Fibroblast of skin of right quadriceps (primary cell): ENCODE results near the gene NIF3L1.

ENCODE experiments used
- DNase-seq: peaks from one replicate; pipeline ENCODE4 v3.0.0-alpha.2; 2013

Gene NIF3L1, protein sequence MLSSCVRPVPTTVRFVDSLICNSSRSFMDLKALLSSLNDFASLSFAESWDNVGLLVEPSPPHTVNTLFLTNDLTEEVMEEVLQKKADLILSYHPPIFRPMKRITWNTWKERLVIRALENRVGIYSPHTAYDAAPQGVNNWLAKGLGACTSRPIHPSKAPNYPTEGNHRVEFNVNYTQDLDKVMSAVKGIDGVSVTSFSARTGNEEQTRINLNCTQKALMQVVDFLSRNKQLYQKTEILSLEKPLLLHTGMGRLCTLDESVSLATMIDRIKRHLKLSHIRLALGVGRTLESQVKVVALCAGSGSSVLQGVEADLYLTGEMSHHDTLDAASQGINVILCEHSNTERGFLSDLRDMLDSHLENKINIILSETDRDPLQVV

DNA sequence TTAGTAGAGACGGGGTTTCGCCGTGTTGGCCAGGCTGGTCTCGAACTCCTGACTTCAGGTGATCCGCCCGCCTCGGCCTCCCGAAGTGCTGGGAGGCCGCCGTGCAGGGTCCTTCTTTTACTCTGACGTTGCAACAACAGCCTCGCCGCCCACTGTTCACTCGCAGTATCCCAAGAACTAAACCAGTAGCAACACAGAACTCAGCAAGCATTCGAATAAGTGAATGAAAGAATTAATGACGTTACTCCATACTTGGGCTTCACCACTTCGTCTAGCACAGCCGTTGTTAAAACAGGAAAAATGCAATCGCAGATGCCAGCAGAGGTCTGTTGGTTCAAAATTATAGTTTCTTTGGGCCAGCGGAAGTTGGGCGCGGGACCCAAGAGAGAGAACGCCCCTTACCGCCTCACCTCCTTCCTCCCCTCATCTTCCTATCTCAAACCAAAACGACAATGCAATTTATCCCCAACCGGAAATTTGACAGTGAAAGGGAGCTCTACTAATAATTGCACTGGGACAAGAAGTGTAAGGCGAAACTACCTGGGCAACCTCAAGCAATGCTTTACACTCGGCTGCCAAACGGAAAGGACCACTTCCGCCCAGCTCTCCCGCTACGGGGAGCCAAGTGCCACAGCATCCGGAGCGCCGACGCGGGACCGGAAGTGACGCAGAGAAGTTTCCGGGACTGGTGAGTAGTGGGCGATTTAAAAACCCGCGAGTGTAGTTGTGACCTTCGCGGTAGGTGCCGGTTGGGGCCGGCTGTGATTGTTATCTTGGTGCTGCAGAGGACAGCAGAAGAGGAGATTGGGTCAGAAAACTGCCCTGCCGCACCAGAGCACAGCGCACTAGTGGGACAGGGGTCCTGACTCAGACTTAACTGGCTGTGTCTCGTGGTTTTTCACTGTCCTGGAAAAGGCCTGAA lies at the start of gene NIF3L1, which contains the start of gene PPIL3:
NIF3L1 (plus strand) TSS at position 668 of the 922 bp plus-strand sequence. CDS start 2,573 bp downstream, outside the sequence.
PPIL3 (minus strand) TSS at position 374 of the 922 bp plus-strand sequence. CDS start 1,462 bp downstream, outside the sequence.
- DNase-seq, result peak; percentile 99

DNA sequence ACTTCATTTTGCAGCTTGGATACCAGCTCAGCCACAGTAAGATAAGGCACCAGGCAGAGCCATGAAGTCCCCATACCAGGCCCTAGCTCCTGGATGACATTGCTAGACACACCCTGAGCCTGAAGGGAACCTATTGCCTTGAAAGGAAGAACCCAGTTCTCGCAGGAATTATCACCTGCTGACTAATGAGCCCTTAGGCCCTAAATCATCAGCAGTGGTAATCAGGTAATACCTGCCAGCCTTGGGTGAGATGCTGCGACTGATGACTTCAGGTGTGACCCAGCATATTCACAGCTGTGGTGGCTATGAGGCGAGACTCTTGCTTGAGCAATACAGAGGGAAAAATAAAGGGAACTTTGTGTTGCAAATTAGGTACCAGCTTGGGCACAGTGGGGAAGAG lies 49.7 kb upstream of the NIF3L1 start:
- no peak for DNase-seq

DNA sequence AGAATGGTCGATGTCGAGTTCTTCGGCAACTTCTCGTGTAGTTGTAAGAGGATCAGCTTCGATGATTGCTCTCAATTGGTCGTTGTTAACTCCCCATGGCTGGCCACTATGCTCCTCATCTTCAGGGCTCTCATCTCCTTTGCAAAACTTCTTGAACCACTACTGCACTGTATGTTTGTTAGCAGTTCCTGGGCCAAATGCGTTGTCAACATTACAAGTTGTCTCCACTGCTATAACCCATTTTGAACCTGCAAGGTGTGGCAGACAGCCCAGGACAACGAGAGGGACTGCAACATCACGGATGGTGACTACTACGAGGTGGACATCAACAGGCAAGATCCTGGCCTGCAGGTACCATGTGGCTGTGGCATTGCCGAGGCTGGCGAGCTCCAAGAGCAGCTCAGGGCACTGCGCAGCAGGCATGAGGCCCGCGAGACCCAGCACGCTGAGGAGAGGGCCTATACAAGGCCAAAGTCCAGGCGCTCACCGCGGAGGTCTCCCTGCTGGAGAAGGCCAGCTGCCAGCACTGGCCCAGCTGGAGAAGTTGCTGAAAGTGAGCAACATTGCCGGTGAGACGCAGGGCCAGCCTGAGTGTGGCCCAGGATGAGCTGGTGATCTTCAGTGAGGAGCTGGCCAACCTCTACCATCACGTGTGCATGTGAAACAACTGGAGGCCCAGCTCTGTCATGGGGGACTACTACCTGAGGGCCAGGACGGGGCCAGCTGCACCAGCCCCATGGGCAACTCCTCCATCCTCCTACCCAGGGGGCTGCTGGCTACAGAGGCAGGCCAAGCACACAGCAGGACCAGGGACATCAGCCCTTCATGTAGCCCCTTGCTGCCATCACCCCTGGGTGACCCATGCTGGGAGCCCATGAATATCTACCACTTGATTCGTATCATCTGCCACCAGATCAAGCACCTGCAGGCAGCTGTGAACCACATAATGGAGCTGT lies 44.9 kb upstream of the NIF3L1 start:
- no peak for DNase-seq

DNA sequence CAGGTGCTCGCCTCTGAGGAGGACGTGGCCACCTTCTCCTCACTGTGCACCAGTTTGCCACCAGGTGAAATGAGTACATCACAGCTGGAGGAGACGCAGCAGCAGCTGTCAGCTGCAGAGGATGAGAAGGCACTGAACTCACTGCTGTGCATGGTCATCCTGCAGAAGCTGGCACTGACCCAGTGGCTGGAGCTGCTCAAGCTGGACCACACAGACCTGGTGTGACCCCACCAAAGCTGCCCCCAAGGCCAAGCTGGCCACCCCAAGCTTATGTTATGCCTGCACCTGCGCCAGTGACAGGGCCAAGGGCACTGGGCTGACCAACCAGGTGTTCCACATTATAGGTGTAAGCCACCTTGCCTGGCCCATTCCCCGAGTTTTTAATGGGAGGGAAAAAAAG lies 44.0 kb upstream of the NIF3L1 start:
- no peak for DNase-seq

DNA sequence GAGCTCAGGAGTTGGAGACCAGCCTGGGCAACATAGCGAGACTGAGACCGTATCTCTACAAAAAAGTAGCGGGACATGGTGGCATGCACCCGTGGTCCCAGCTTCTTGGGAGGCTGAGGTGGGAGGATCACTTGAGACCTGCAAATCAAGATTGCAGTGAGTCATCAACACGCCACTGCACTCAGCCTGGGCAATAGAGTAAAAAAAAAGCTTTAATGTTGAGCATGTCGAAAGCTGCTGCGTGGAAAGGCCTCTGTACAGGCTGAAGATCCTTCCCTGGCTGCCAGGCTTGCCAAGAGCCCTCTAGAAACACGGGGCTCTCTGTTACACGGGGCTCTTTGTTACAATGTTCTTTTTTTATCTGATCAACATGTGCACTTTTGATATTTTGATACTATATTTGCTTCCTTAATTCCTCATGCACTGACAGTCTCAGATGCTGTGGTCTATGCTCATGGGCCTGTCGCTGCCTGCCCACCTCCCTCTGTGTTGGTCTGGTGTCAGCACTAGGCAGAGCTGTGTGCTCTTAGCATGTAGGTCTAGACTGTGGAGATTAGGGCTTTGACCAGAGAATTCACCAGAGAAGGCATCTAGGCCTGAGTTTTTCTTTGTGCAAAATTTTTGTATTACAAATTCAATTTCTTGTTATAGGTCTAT lies 43.4 kb upstream of the NIF3L1 start:
- no peak for DNase-seq

GRCh38 chr2:200847269-200847668 lies 41.9 kb upstream of the NIF3L1 start:
- DNase-seq, result no peak

GRCh38 chr2:200847939-200848338 lies 41.2 kb upstream of the NIF3L1 start:
- DNase-seq, result no peak

- DNase-seq, result no peak
These were observed 38.5 kb upstream of the NIF3L1 start for GRCh38 chr2:200850512-200851256.

GRCh38 chr2:200851398-200852248 lies 37.5 kb upstream of the NIF3L1 start:
- DNase-seq, result no peak

DNA sequence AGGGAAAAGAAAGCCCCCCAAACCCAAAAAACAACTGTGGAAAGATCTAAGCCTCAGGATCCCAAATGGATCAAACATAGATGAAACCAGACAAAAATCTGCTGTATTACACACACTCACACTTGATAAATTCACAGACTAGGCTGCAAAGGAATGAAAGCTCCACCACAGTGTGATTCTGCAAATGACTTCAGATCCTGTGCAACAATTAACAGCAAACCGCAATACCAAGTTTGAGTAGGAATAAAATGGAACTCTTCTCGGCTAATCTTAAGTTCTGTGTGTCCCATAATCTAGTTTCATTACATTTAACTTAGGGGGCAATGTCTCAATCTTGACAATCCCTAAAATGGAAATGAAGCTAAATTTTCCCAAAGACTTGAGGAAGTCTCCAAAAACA lies 36.6 kb upstream of the NIF3L1 start:
- no peak for DNase-seq

DNA sequence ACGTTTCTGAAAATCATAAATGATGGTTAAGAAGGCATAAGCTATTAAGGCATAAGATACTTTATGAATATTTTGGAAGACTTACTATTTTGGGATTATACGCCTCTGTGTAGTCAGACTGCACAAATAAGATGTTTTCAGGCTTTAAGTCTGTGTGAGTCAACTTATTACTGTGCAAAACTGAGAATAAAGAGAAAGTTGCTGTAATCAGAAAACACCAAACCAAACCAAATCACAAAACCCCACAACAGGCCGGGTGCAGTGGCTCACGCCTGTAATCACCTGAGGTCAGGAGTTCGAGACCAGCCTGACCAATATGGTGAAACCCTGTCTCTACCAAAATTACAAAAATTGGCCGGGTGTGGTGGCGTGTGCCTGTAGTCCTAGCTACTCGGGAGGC lies 32.4 kb upstream of the NIF3L1 start:
- no peak for DNase-seq

DNA sequence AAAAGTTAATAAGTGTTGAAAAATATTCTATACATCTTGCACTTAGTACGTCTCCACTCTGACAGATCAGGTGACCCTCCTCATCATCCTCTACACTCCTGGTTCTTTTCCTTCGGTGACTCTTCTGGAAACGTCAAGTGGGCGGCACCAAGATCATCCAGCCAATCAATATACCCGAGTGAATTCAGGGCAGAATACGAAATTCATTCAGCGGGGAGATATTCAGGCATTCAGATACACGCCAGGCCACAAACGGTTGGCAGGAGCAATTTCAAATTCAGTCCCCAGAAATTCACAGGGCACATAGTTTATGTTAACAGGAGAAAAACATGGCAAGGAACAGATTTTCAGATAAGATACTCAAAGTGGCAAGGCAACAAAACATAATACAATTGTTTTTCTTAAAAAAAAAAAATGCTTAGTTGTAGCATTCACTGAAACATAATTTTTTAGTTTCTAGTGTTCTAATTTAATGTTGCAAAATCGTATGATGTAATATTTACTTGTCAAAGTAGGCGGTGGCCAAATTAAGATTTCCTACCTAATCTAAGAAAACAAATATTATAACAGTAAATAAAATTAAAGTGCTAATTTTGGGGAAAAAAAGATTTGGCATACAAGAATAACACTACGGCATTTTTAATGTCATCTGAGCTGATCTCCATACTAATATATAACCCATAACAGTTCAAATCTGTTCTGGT lies 28.9 kb upstream of the NIF3L1 start:
- peak; percentile 12 for DNase-seq

DNA sequence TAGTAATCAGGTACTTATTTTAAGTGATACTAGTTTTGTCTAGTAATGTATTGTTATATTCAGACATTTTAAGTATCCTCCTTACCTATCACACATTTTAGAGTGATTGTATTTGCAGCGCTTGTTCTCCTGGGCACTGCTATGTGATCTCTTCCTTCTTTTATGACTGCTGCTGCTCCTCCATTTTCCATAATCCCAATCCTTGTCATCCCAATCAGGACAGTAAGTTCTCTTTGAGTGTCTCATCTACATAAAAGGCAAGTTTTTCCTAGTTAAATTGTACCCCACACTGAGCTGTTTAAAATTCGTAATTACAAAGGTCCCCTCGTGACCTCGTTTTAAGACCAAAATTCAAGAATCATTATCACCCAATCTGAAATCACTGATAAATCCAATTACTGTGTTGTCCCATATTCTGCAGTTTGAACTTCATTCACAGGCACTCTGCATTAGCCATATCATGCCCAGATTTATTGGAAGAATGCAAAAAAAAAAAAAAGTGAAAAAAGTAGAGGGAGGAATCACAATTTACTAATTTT lies 27.5 kb upstream of the NIF3L1 start:
- DNase-seq, result no peak

GRCh38 chr2:200862532-200863000 lies 26.6 kb upstream of the NIF3L1 start:
- peak; percentile 64 for DNase-seq

GRCh38 chr2:200863782-200864175 lies 25.4 kb upstream of the NIF3L1 start:
- no peak for DNase-seq

GRCh38 chr2:200864176-200865034 lies 24.8 kb upstream of the NIF3L1 start, which contains the start of gene CLK1:
TSS of gene CLK1 (minus strand) at chr2:200864658. CDS start at chr2:200861862, 2,796 bp downstream.
- peak; percentile 92 for DNase-seq

DNA sequence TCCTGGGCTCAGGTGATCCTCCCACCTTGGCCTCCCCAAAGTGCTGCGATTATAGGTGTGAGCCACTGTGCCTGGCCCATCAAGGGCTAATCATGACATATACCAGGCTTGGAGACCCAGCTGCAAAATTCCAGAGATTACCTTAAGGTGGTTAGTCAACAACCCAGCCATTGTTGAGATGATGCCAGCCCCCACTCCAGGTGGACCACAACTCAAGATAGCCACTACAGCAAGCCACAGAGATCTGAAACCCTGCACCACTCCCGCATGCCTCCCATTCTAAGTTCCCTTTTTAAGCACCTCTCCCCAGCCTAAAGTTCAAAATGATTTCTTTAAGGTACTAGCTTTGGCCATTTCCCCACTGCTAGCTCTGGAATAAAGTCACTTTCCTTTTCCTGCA lies 20.2 kb upstream of the NIF3L1 start:
- no peak for DNase-seq

- DNase-seq, result peak; percentile 26
These were observed 18.0 kb upstream of the NIF3L1 start for GRCh38 chr2:200871151-200871550.
